ENCODE data around the gene SPOUT1.
"Not testable (repeated sequence)": the region's sequence is repeated elsewhere in the genome, so short reads cannot be mapped to it uniquely, and the experiment has no call there.

SPOUT1 gene

DNA sequence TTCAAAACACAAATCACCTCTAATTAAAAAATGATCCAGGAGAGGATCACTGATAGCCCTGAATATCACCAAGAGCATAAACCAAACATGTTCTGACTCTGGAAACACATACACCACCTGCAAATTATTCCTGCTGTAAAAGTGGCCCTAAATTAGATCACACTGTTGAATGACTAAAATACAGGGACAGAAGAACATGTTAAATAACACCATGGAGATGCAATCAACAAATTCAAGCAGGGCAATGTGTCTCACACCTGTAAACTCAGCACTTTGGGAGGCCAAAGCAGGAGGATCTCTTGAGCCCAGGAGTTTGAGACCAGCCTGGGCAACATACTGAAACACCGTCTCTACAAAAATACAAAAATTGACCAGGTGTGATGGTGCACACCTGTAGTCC lies 18.2 kb upstream of the SPOUT1 start:
- TF ChIP-seq EZH2 (optimal IDR thresholded peaks at IDR 0.05; ENCODE audit: low read depth, low read length), result no peak

DNA sequence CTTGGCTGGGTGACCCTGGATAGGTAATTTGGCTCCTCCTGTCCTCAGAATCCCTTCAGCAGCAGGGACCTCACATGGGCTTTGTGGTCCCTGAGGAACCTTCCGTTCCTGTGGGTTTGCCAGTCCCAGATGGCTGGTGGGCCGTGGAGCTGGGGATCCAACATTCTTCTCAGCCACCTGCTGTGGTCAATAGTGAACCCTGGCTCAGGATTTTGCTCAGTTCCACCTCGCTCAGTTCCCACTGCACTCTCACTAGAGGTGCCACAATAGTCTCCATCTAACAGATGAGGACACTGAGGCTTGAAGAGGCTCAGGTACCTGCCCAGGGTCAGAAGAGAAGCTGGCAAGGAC lies 17.1 kb upstream of the SPOUT1 start:
- Histone ChIP-seq H3K9ac (ENCODE audit: low read length) (no peak overlapping the region), H3K27ac (ENCODE audit: low read length) (no peak overlapping the region)

More for the DNA sequence above, 18.2 kb upstream of the SPOUT1 start:
- Histone ChIP-seq H3K27me3 (replicated peaks; ENCODE audit: insufficient read depth, low read length) (no peaks in the 10 kb centered on the region), H3K4me1 (ENCODE audit: low read length) (no peaks in the 10 kb centered on the region), H3K79me2 (ENCODE audit: low read length) (no peaks in the 10 kb centered on the region), H3K9me3 (replicated peaks; ENCODE audit: insufficient read depth, low read length) (no peaks in the 10 kb centered on the region), H3K4me2 (ENCODE audit: low read depth, low read length) (no peak overlapping the region), H3K4me3 (ENCODE audit: low read length) (no peak overlapping the region), H3K36me3 (replicated peaks; ENCODE audit: insufficient read depth, low read length) (no peaks in the 10 kb centered on the region), H4K20me1 (ENCODE audit: insufficient read depth, low read length) (no peaks in the 10 kb centered on the region), H3K9ac (ENCODE audit: low read length) (no peak overlapping the region), H2AFZ (ENCODE audit: low read length) (no peak overlapping the region), H3K9me2 (replicated peaks; ENCODE audit: insufficient read depth, low read length) (no peaks in the 10 kb centered on the region), H3F3A (ENCODE audit: insufficient read depth, low read length) (no peaks in the 10 kb centered on the region), H3K27ac (ENCODE audit: low read length) (no peak overlapping the region)
- no peak for DNase-seq

DNA sequence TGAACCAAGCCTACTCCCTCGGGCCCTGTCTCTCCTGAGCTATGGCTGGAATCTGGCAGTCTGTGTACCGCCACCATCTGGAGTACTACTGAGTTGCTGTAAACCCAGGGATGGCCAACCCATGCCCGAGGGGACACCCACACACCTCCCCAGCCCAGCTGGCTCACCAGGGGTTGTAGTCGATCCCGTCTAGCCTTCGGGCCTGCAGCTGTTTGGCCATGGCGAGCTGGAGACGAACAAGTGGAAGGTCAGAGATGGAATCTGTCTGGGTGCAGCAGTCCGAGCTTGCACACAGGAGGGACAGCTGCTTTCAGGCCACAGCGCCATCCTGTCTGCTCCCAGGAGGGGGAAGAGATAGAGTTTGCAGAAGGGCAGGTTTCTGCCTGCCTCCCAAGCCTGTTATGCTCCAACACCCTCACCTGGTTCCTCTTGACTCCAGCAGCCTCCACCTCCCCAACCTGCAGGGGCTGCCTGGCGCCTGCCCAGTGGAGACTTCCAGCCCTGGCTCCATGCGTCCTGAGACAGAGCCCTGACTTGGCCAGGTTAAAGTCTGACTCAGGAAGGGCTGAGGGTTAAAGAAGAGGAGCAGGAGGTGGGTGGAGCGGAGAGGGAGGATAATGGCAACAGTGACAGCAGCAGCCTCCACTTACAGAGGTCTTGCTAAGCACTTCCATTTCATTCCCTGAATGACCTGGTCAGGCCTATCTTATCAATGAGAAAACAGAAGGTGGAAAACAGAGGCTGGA lies 15.8 kb upstream of the SPOUT1 start:
- no peak overlapping the region for H3K27ac ChIP-seq (ENCODE audit: low read length)
- H3K27me3 ChIP-seq (replicated peaks; ENCODE audit: insufficient read depth, low read length), result no peaks in the 10 kb centered on the region
- H3K9me2 ChIP-seq (replicated peaks; ENCODE audit: insufficient read depth, low read length), result no peaks in the 10 kb centered on the region
- TF ChIP-seq EZH2phosphoT487 (IDR thresholded peaks at IDR 0.05; ENCODE audit: low read length) (no peak), EZH2 (optimal IDR thresholded peaks at IDR 0.05; ENCODE audit: low read depth, low read length) (no peak)
- TF ChIP-seq, protein P1, sequence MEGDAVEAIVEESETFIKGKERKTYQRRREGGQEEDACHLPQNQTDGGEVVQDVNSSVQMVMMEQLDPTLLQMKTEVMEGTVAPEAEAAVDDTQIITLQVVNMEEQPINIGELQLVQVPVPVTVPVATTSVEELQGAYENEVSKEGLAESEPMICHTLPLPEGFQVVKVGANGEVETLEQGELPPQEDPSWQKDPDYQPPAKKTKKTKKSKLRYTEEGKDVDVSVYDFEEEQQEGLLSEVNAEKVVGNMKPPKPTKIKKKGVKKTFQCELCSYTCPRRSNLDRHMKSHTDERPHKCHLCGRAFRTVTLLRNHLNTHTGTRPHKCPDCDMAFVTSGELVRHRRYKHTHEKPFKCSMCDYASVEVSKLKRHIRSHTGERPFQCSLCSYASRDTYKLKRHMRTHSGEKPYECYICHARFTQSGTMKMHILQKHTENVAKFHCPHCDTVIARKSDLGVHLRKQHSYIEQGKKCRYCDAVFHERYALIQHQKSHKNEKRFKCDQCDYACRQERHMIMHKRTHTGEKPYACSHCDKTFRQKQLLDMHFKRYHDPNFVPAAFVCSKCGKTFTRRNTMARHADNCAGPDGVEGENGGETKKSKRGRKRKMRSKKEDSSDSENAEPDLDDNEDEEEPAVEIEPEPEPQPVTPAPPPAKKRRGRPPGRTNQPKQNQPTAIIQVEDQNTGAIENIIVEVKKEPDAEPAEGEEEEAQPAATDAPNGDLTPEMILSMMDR (IDR thresholded peaks at IDR 0.05; ENCODE audit: low read length), result no peak
- DNase-seq, result no peak
- H3K9me3 ChIP-seq (replicated peaks; ENCODE audit: insufficient read depth, low read length), result no peaks in the 10 kb centered on the region
- H3K4me2 ChIP-seq (ENCODE audit: low read depth, low read length), result no peak overlapping the region
- H2AFZ ChIP-seq (ENCODE audit: low read length), result no peak overlapping the region
- no peaks in the 10 kb centered on the region for H3K79me2 ChIP-seq (ENCODE audit: low read length)
- no peaks in the 10 kb centered on the region for H3K36me3 ChIP-seq (replicated peaks; ENCODE audit: insufficient read depth, low read length)
- no peak overlapping the region for H3K4me3 ChIP-seq (ENCODE audit: low read length)
- H3K4me1 ChIP-seq (ENCODE audit: low read length), result no peaks in the 10 kb centered on the region
- no peak overlapping the region for H3K9ac ChIP-seq (ENCODE audit: low read length)
- H3F3A ChIP-seq (ENCODE audit: insufficient read depth, low read length), result no peaks in the 10 kb centered on the region
- H4K20me1 ChIP-seq (ENCODE audit: insufficient read depth, low read length), result no peaks in the 10 kb centered on the region

More for the DNA sequence above, 17.1 kb upstream of the SPOUT1 start:
- Histone ChIP-seq H3K27me3 (replicated peaks; ENCODE audit: insufficient read depth, low read length) (no peaks in the 10 kb centered on the region), H3F3A (ENCODE audit: insufficient read depth, low read length) (no peaks in the 10 kb centered on the region), H3K4me2 (ENCODE audit: low read depth, low read length) (no peak overlapping the region), H3K79me2 (ENCODE audit: low read length) (no peaks in the 10 kb centered on the region), H3K9me2 (replicated peaks; ENCODE audit: insufficient read depth, low read length) (no peaks in the 10 kb centered on the region), H4K20me1 (ENCODE audit: insufficient read depth, low read length) (no peaks in the 10 kb centered on the region), H3K4me1 (ENCODE audit: low read length) (no peaks in the 10 kb centered on the region), H2AFZ (ENCODE audit: low read length) (no peak overlapping the region), H3K4me3 (ENCODE audit: low read length) (no peak overlapping the region), H3K36me3 (replicated peaks; ENCODE audit: insufficient read depth, low read length) (no peaks in the 10 kb centered on the region), H3K9me3 (replicated peaks; ENCODE audit: insufficient read depth, low read length) (no peaks in the 10 kb centered on the region)
- no peak for DNase-seq
- TF ChIP-seq EZH2phosphoT487 (IDR thresholded peaks at IDR 0.05; ENCODE audit: low read length) (no peak), EZH2 (optimal IDR thresholded peaks at IDR 0.05; ENCODE audit: low read depth, low read length) (no peak)
- TF ChIP-seq, protein P1 (IDR thresholded peaks at IDR 0.05; ENCODE audit: low read length), result no peak

DNA sequence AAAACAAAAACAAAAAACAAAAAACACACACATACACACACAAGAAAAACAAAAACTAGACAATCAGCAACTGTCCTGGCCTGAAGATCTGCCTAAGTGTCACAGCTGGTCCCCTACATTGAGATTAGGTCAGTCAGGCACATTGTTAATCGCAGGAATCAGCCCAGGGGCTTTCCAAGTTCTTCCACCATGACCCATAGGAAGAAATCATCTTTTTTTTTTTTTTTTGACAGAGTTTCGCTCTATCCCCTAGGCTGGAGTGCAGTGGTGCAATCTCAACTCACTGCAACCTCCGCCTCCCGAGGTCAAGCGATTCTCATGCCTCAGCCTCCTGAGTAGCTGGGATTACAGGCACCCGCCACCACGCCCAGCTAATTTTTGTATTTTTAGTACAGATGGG lies 13.6 kb upstream of the SPOUT1 start:
- H3K9me3 ChIP-seq (replicated peaks; ENCODE audit: insufficient read depth, low read length); H2AFZ ChIP-seq (ENCODE audit: low read length); H3K9ac ChIP-seq (ENCODE audit: low read length); H3K36me3 ChIP-seq (replicated peaks; ENCODE audit: insufficient read depth, low read length); H3F3A ChIP-seq (ENCODE audit: insufficient read depth, low read length); H3K27me3 ChIP-seq (replicated peaks; ENCODE audit: insufficient read depth, low read length); H3K27ac ChIP-seq (ENCODE audit: low read length); H3K4me3 ChIP-seq (ENCODE audit: low read length); DNase-seq; H3K4me1 ChIP-seq (ENCODE audit: low read length); H3K79me2 ChIP-seq (ENCODE audit: low read length); H4K20me1 ChIP-seq (ENCODE audit: insufficient read depth, low read length); H3K9me2 ChIP-seq (replicated peaks; ENCODE audit: insufficient read depth, low read length); H3K4me2 ChIP-seq (ENCODE audit: low read depth, low read length): not testable (repeated sequence)

Data from MM.1S (cell line).